NB4 (cell line): ENCODE data around the gene CCSER1.

Experiments
- CTCF ChIP-seq: IDR thresholded peaks from one replicate; pipeline ENCODE4 v1.5.1; 2012; ENCODE audit warnings: low read depth, low read length
- POLR2A ChIP-seq: IDR thresholded peaks from 2 replicates; pipeline ENCODE4 v1.6.1; 2011; ENCODE audit warnings: mild to moderate bottlenecking; ENCODE audit not compliant: insufficient read length; ENCODE audit errors: extremely low read depth

DNA sequence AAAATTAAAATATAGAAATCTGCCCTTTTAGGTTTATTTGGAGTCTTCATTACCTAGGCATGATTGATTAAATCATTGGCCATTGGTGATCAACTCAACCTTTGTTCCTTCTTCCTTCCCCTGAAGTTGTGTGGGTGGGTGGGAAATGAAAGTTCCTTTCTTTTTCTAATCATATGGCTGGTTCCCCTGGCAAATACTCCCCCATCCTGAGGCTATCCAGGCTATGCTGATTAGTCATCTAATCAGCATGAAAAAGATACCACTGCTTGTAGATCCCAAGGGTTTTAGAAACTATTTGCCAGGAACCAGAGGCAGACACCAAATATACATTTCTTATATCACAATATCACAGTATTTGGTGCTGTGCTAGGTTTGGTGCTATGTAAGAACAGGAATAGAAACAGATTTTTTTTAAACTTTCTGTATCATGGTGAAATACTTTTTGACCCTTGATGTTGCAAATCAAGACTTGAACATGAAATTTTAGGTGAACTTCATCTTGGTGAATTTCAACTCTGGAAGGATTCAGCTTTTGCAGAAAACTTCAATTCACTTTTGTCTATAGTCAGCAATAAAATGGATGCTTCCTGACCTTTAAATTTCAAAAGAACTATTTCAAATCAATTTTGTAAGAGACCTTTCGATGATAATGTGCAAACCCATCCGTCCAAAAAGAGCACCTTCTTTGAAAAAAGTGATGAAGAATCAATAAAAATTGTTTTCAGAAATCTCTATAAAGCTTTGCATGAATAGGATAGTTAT lies 71.1 kb downstream of the CCSER1 start:
- TF ChIP-seq CTCF = no peak
- TF ChIP-seq POLR2A = no peak
